Posterior cingulate gyrus (tissue), 11 donors: ENCODE measurements around the gene ACADM.
A peak's percentile ranks its signal among the peaks of the same experiment; 100 is the strongest.
"Not testable (repeated sequence)": the region's sequence is repeated elsewhere in the genome, so short reads cannot be mapped to it uniquely, and the experiment has no call there.

Experiments
- DNase-seq, 10 donors: peaks; one replicate each; pipeline versions ENCODE4 v3.0.0 to v3.0.0-alpha.2; 2020 to 2021; ENCODE audit warnings: mixed read lengths in 3 of 10
- intact Hi-C: fragments of 100-400 bp; cut with DNase I; formaldehyde crosslinking; loops from one replicate; pipeline ENCODE4 v1.15.1; 2023

The ACADM gene

DNA sequence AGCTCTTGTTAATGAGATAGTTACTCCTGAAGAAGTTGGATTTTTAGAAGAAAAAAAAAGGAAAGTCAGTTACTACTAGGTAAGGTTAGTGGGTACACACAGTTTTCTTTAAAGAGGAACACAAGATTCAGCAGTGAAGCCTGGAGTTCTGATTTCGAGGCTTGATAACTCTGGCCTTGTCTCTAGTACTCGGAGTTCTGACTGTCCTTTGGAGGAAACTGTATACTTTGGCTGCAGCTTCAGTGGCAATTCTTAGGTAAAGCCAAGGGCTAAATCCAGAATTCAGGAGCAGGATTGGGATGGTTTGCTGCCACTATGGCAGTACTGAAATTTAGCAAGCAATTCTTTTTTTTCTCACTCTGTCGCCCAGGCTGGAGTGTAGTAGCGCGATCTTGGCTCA lies 9.2 kb downstream of the ACADM start:
- DNase-seq, result no peak
- intact Hi-C loops, result no loop called here

DNA sequence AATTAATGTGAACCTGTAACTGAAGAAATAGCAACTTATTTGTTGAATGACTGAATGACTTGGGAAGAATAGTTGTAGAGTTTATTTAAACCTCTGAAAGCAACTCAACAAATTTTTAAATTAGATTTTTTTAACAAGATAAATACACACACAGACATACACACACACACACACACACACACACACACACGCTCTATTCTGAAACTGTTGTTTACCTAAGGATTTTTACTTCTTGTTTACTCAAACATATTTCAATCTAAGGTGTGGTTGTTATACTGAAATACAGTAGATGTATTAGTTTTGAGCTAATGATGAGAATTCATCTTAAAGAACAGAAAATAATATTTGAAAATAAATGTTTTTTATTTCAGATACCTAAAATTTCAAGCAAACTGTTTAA lies 11.5 kb downstream of the ACADM start:
- no peak for DNase-seq
- intact Hi-C loops, result no loop called here

DNA sequence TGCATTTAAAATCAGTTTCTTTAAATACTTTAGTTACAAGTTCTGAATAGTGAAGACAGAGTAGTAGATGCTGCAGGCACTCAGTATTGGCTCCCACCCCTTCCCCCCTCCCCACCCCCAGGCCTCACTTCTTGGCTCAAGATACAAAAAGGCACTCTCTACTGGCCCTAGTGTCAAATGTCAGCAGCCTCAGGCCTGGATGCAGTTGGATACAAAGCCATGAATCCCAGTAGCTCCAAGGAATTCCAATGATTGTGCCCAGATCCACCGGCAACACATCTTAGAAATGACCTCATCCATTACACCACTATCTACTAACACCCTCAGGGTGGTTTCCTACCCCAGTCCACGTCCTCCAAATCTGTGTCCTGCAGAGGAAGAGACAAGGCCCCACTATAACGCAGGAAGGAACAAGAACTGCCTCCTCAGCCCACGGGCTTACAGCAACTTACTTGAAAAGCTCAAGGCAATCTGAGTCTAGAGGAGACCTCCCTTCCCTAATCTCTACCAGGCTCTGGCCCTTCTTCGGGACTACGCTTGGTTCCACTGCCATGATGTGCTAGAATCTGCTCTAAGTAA lies 17.6 kb downstream of the ACADM start:
- DNase-seq, result no peak
- intact Hi-C loops, result no loop called here

DNA sequence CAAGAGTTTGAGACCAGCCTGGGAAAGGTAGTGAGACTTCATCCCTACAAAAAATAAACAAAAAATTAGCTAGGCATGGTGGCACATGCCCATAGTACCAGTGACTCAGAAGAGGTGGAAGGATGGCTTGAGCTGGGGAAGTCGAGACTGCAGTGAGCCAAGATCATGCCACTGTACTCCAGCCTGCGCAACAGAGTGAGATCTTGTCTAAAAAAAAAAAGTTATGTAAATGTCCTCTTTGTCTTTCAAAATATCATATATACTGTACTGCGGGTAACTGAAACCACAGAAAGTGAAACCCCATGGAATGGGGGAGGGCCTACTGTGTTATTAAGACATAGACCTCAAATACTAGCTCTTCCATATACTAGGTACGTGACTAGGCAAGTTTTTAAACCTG lies 20.8 kb downstream of the ACADM start:
- no peak for DNase-seq
- intact Hi-C loops, result no loop called here

DNA sequence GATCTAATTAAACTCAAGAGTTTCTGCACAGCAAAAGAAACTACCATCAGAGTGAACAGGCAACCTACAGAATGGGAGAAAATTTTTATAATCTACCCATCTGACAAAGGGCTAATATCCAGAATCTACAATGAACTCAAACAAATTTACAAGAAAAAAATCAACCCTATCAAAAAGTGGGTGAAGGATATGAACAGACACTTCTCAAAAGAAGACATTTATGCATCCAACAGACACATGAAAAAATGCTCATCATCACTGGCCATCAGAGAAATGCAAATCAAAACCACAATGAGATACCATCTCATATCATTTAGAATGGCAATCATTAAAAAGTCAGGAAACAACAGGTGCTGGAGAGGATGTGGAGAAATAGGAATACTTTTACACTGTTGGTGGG lies 32.7 kb downstream of the ACADM start:
- DNase-seq, intact Hi-C loops: not testable (repeated sequence)

DNA sequence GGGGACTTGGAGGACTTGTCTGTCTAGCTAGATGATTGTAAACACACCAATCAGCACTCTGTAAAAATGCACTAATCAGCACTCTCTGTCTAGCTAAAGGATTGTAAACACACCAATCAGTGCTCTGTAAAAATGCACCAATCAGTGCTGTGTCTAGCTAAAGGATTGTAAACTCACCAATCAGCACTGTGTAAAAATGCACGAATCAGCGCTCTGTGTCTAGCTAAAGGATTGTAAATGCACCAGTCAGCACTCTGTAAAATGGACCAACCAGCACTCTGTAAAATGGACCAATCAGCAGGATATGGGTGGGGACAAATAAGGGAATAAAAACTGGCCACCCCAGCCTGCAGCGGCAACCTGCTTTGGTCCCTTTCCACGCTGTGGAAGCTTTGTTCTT lies 34.0 kb downstream of the ACADM start:
- DNase-seq, intact Hi-C loops: not testable (repeated sequence)

DNA sequence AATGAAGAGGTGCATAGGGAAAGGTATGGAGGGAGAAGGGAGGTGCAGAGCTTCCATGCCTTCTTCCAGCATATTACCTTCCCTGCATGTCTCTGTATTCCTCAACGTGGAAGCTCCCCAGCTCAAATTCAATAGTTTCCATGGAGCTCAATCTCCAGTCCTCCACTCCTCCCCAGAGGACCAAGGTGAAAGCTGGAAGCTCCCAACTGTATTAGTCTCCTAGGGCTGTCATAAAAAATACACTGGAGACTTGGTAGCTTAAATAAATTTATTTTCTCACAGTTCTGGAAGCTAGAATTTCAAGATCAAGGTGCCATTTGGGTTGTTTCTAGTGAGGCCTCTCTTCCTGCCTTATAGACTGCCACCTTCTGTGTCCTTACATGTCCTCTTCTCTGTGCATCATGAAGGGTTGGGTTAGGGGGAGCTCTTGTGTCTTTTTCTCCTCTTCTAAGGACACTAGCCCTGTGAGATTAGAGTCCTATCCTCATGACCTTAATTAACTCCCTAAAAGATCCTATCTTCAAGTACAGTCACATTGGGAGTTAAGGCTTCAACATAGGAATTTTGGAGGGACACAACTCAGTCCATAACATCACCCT lies 39.6 kb downstream of the ACADM start:
- DNase-seq, result no peak
- intact Hi-C loops, result no loop called here

DNA sequence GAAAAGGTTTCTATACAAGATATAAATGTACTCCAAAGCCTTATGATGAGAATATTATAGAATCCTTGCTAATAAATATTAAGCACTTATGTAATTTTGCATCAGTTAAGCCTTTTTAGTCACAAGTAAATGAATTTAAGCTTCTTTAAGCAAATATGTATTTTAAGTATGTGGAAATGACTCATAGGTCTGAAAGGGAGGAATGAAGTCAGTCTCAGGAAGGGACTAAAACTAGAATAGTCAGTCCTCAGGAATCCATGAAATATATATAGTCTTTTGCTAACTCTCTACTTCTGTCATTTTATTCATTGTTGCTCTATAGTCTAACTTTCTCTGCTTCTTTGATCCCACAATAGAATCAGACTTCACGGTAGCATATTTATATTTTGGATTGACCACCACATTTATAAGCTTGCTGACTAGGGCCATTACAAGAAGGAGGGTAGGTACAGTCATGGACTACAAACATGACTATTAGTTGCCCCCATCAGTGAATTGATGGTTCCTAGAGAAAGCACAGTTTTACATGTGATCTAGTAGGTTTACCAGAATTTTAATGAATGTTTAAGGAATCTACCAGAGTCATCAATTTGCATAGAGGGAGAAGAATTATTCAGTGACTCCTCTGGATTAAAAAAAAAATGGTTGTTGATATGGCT lies 41.3 kb downstream of the ACADM start:
- no peak for DNase-seq
- intact Hi-C loops, result no loop called here

DNA sequence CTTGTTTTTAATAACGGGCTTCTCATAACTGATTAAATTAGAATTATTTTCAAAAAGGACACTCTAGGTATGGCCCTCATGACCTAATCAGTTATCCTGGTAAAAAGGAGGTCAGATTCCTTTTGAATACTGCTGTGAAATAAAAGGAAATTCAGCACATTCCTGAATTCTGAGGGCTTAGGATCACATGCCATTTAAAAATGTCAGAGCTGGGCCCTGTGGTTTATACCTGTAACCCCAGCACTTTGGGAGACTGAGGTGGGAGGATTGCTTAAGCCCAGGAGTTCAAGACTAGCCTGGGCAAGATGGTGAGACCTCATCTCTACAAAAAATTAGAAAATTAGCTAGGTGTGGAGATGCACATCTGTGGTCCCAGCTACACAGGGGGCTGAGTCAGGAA lies 43.5 kb downstream of the ACADM start:
- intact Hi-C loops, result no loop called here
- no peak for DNase-seq

DNA sequence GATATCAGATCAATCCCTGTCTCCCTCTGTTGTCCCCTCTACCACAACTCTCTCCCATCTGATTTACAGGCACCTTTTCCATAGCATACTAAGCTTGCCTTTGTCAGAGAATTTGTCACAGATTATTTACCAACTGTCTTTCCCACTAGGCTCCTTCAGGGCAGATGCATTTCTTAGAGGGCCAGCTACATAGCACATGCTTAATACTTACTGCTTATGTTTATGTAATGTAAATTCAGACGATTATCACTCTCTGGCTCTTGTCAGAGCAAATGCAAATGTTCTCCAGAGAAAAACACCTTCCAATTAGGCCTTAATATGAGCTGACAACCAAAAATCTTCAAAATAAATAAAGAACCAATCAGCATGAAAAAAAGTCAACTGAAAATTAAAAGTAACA lies 46.3 kb downstream of the ACADM start:
- intact Hi-C loops, result no loop called here
- DNase-seq, result no peak

DNA sequence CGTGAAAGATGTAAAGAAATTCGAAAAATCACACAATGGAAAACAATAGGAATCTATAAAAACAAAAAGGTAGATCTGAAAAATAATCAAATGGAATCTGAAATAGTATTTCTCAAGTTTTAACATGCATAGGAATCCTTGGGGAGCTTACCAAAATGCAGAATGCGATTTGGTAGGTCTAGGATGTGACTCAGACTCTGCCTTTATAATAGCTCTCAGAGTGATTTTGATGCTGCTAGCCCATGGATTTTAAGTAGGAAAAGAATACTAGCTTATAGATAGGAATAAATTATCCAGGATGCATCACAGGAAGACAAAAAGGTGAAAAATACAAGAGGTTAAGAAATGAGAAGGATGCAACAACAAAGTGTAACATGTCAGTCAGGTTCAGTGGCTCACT lies 47.5 kb downstream of the ACADM start:
- intact Hi-C loops, result no loop called here
- DNase-seq, result no peak

DNA sequence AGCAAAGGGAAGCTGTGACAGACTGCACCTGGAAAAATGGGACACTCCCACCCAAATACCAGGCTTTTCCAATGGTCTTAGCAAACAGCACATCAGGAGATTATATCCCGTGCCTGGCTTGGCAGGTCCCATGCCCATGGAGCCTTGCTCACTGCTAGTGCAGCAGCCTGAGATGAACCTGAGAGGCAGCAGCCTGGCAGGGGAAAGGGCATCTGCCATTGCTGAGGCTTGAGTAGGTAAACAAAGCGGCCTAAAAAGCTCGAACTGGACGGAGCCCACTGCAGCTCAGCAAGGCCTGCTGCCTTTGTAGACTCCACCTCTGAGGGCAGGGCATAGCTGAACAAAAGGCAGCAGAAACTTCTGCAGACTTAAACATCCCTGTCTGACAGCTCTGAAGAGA lies 53.3 kb downstream of the ACADM start:
- DNase-seq, result peak in 1 of 10 donors; percentile 53
- intact Hi-C loops, result not testable (repeated sequence)

DNA sequence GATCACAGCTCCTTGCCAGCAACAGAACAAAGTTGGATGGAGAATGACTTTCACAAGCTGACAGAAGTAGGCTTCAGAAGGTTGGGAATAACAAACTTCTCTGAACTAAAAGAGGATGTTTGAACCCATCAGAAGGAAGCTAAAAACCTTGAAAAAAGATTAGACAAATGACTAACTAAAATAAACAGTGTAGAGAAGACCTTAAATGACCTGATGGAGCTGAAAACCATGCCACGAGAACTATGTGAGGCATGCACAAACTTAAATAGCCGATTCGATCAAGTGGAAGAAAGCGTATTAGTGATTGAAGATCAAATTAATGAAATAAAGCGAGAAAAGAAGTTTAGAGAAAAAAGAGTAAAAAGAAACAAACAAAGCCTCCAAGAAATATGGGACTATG lies 54.2 kb downstream of the ACADM start:
- DNase-seq, intact Hi-C loops: not testable (repeated sequence)

DNA sequence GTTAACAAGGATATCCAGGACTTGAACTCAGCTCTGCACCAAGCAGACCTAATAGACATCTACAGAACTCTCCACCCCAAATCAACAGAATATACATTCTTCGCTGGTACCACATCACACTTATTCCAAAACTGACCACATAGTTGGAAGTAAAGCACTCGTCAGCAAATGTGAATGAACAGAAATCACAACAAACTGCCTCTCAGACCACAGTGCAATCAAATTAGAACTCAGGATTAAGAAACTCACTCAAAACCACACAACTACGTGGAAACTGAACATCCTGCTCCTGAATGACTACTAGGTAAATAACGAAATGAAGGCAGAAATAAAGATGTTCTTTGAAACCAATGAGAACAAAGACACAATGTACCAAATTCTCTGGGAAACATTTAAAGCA lies 55.7 kb downstream of the ACADM start:
- DNase-seq, intact Hi-C loops: not testable (repeated sequence)

DNA sequence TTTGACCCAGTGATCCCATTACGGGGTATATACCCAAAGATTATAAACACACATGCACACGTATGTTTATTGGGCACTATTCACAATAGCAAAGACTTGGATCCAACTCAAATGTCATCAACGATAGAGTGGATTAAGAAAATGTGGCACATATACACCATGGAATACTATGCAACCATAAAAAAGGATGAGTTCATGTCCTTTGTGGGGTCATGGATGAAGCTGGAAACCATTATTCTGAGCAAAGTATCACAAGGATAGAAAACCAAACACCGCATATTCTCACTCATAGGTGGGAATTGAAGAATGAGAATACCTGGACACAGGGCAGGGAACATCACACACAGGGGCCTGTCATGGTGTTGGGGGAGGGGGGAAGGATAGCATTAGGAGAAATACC lies 59.4 kb downstream of the ACADM start:
- DNase-seq, intact Hi-C loops: not testable (repeated sequence)

DNA sequence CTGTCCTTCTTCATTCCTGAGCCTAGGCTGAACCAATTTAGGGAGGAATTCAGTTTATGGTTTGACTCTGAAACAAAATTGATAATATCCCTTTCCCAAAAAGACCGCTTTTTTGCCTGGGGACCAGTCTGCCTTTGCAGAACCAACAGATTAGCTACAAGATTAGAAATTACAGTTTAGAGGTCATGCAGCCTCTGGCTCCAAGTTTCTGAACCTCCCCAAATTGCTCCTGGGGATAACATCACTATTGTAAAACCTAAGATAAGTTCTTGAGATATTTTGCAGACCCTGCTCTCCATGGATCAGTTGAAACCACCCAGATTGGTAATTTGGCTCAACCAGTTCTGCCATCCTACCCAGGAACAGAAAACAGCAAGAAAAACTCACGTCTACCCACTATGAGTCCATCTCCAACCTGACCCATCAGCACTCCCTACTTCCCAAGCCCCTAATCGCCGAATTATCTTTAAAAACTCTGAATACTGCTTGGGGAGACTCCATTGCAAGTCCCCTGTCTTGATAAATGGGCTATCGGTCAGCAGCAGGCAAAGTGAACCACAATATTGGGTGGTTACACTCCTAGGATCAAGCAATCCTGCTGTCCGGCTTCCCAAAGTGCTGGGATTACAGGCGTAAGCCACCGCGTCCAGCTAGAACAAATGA lies 60.9 kb downstream of the ACADM start:
- intact Hi-C loops, result loop anchor here (1.0 kb wide), 1 partner anchor 61 kb away; the partner anchor contains the start of gene ACADM
- no peak for DNase-seq

DNA sequence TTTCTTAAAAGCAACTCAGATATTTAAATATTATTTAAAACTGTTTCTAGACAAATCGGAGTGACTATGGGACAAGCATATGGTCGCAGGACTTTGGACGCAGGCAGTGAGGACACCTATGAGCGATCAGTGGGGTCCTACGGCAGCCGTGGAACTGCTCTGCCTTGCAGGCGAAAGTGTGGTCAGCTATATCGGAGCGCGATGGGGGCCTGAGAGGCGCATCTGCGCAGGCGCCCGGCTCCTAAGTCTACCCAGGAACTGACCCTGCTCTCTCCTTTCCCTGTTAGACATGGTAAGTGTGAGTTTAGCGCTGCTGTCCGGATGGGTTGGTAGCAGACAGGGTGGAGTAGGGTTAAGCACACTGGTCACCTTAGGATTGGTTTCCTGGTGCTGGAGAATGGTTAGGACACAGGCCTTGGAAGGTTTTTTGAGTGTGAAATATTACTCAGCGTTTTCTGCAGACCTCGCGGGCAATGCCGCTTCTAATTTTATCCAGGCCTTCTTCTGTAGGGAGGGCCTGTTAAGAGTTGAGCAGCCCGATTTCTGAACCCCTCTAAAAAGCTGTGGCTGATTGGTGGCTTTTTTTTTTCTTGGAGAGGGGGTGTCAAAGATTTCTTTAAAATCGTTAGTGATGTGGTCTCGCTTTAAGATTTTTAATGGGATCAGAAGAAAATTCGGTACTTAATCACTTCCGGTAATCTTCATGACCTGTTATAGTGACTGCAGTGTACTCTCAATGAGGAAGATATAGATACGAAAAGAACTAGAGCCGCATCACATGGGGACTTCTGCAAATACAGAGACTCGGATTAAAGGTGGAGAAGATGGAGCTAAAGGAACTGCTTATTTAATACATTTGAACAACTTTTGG lies 61.7 kb downstream of the ACADM start, which contains the start of gene RABGGTB:
Gene RABGGTB (plus strand): TSS at position 274 of the 871 bp plus-strand sequence. CDS start 16 bp downstream, at position 290.
- peak; percentile 90 to 99 (median 94) for DNase-seq
- intact Hi-C loops, result loop anchor here (1.0 kb wide), 1 partner anchor 62 kb away; the partner anchor contains the start of gene ACADM

DNA sequence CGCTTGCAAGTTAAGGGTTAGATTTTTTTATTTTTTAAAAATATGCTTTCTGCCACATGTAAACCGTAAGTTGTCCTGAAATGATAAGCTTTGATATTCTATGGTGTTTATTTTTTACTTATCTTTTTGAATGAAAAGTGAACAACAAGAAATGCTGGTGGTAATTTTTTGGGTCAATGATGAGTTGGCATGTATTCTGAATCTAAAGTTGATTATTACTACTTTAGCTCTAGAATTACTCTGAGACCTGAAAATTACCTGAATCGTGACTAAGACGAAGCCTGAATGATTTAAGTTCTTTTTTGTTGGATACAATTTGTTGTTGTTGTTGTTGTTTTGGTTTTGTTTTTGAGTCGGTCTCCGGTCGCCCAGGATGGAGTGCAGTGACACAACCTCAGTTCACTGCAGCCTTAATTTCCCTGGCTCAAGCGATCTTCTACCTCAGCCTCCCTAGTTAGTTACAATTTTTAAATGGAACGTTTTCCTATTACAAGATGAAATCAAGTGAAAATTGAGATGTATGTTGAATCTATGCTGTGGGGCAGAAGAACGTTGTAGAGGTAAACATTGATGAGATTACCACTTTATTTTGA lies 62.5 kb downstream of the ACADM start:
- intact Hi-C loops, result no loop called here
- DNase-seq, result no peak

DNA sequence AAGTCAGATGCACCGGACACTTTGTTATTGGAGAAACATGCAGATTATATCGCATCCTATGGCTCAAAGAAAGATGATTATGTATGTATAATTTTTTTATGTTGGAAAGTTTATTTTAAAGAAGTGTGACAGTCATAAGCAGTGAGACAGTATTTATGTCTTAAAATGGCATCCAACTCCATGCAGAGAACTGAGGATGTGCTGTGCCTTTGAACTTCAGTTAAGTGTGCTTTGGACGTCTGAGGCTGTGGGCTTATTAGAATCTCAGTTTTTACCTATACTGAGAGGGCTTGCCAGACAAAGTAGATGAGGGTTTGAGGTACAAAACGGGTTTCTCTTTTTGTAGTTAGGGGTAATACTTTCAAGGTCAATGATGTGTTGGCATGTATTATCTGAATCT lies 63.0 kb downstream of the ACADM start:
- intact Hi-C loops, result no loop called here
- DNase-seq, result no peak

DNA sequence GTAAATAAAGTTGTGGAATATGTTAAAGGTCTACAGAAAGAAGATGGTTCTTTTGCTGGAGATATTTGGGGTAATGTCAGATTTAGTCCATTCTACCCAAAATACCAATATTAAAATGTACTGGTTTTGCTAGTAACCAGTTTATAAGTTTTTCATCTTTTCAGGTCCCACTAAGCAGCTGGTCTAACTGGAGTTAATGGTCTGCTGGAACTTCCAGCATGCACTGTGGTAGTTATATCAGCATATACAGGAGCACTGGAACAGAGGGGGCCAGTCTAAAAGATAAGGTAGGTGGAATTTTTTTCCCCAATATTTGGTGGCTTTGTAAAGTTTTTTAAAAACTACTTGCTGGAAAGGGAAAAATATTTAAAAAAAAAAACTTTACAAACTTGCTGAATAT lies 65.5 kb downstream of the ACADM start:
- intact Hi-C loops, result no loop called here
- no peak for DNase-seq
